Natural killer cell (primary cell): Measurements from ENCODE around the gene GNAI3. TPM values are rescaled to one million over a fixed set of nuclear protein-coding genes. Genes with fewer than 3 reads are reported as not detected.

ENCODE experiments used
- ATAC-seq, 3 donors: fragments of 150-1000 bp in 2 of 3; fragments of 200-7000 bp in 1 of 3; cut with Tn5 transposase; 1 replicate in 1 of 3; 2 replicates in 2 of 3; pipeline ENCODE4 v1.10.0; 2021; ENCODE audit warnings: mild to moderate bottlenecking in 2 of 3, moderate library complexity in 2 of 3
- DNase-seq, 2 donors: peaks; one replicate each; pipeline versions ENCODE4 v3.0.0 to v3.0.0-alpha.2; 2013 to 2021; ENCODE audit warnings: mixed read lengths in 1 of 2
- H3K27ac ChIP-seq: one replicate; pipeline ENCODE4 v1.5.1; 2013; ENCODE audit warnings: mild to moderate bottlenecking, low read length
- H3K27me3 ChIP-seq: one replicate; pipeline ENCODE4 v1.6.1; 2013; ENCODE audit warnings: low read length; ENCODE audit not compliant: control insufficient read depth, insufficient read depth
- H3K36me3 ChIP-seq: one replicate; pipeline ENCODE4 v1.6.1; 2013; ENCODE audit warnings: low read length; ENCODE audit not compliant: control insufficient read depth, insufficient read depth
- H3K4me1 ChIP-seq: one replicate; pipeline ENCODE4 v1.6.1; 2013; ENCODE audit warnings: low read length; ENCODE audit not compliant: control insufficient read depth, insufficient read depth
- H3K4me3 ChIP-seq: one replicate; pipeline ENCODE4 v1.5.1; 2013; ENCODE audit warnings: low read length
- H3K9me3 ChIP-seq: one replicate; pipeline ENCODE4 v1.6.1; 2013; ENCODE audit warnings: low read length; ENCODE audit not compliant: control insufficient read depth, insufficient read depth
- H3K27ac Mint-ChIP-seq, 2 donors: one replicate each; pipeline ENCODE4 v1.8.0; 2022; ENCODE audit warnings: mild to moderate bottlenecking in 2 of 2, mixed read lengths in 2 of 2, moderate library complexity in 1 of 2
- H3K27me3 Mint-ChIP-seq, 2 donors: one replicate each; pipeline ENCODE4 v1.8.0; 2022; ENCODE audit warnings: low read depth in 2 of 2, mixed read lengths in 2 of 2
- H3K36me3 Mint-ChIP-seq: one replicate; pipeline ENCODE4 v1.8.0; 2022; ENCODE audit warnings: mixed read lengths
- H3K4me1 Mint-ChIP-seq, 2 donors: one replicate each; pipeline ENCODE4 v1.8.0; 2022; ENCODE audit warnings: mixed read lengths in 2 of 2
- H3K4me3 Mint-ChIP-seq: one replicate; pipeline ENCODE4 v1.8.0; 2022; ENCODE audit warnings: mild to moderate bottlenecking, moderate library complexity, mixed read lengths
- H3K9me3 Mint-ChIP-seq, 2 donors: one replicate each; pipeline ENCODE4 v1.8.0; 2022; ENCODE audit warnings: mixed read lengths in 2 of 2
- WGBS: methylation state at CpG from one replicate; pipeline ENCODE4 v1.1.7; 2013; ENCODE audit warnings: missing lambda C conversion rate; ENCODE audit not compliant: insufficient coverage; 5-methylcytosine and 5-hydroxymethylcytosine counted together
- intact Hi-C: fragments of 100-400 bp; cut with micrococcal nuclease; formaldehyde crosslinking; loops from one replicate; pipeline ENCODE4 v1.14.2; 2022
- total RNA-seq, 4 donors: library from RNA; stranded (reverse); fragments of 120-200 nt in 1 of 4; gene quantifications; one replicate each; pipeline versions ENCODE4 v1.2.3 to v1.2.4, GENCODE V29; 2013 to 2022
- TF ChIP-seq, protein P1 (sequence below): fragments of 200-600 bp; IDR thresholded peaks from one replicate; pipeline ENCODE4 v1.8.0; 2022; ENCODE audit warnings: antibody characterized with exemption

GNAI3 gene
- total RNA-seq, 3 donors from 2014 or later (not counting 1 experiment from before 2014, with no cell fraction given) = 6.1 to 7.6 (median 6.9) TPM

DNA sequence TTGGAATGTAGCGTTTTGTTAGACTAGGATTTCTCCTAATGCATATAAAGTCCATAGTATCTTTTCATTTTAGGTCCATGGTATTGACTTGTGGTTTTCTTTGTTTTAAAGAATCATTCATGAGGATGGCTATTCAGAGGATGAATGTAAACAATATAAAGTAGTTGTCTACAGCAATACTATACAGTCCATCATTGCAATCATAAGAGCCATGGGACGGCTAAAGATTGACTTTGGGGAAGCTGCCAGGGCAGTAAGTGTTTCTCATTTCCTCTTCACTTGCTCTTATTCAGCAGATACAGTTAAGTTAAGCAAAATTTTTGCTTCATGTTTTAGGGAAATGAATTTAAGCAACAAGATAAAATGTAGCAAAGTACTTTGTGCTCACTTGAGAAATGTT lies 25.4 kb downstream of the GNAI3 start:
- peak in 1 of 3 donors; percentile 46 for ATAC-seq
- Mint-ChIP-seq H3K27me3 (no peaks in the 10 kb centered on the region), H3K27ac (peak overlapping the region; percentile 14 to 27), H3K4me3 (no peak overlapping the region), H3K9me3 (no peaks in the 10 kb centered on the region), H3K36me3 (peaks cover 1% of the 10 kb centered on the region), H3K4me1 (peaks cover 12 to 20% of the 10 kb centered on the region in 2 donors)
- Histone ChIP-seq H3K4me1 (no peaks in the 10 kb centered on the region), H3K36me3 (peaks cover 18% of the 10 kb centered on the region), H3K27me3 (no peaks in the 10 kb centered on the region), H3K27ac (no peak overlapping the region), H3K4me3 (no peak overlapping the region), H3K9me3 (no peaks in the 10 kb centered on the region)
- TF ChIP-seq, protein P1, sequence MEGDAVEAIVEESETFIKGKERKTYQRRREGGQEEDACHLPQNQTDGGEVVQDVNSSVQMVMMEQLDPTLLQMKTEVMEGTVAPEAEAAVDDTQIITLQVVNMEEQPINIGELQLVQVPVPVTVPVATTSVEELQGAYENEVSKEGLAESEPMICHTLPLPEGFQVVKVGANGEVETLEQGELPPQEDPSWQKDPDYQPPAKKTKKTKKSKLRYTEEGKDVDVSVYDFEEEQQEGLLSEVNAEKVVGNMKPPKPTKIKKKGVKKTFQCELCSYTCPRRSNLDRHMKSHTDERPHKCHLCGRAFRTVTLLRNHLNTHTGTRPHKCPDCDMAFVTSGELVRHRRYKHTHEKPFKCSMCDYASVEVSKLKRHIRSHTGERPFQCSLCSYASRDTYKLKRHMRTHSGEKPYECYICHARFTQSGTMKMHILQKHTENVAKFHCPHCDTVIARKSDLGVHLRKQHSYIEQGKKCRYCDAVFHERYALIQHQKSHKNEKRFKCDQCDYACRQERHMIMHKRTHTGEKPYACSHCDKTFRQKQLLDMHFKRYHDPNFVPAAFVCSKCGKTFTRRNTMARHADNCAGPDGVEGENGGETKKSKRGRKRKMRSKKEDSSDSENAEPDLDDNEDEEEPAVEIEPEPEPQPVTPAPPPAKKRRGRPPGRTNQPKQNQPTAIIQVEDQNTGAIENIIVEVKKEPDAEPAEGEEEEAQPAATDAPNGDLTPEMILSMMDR = no peak
- 18% methylated on average over 1 of the region's 2 CpGs for WGBS
- intact Hi-C loops = no loop called here
- DNase-seq = no peak

DNA sequence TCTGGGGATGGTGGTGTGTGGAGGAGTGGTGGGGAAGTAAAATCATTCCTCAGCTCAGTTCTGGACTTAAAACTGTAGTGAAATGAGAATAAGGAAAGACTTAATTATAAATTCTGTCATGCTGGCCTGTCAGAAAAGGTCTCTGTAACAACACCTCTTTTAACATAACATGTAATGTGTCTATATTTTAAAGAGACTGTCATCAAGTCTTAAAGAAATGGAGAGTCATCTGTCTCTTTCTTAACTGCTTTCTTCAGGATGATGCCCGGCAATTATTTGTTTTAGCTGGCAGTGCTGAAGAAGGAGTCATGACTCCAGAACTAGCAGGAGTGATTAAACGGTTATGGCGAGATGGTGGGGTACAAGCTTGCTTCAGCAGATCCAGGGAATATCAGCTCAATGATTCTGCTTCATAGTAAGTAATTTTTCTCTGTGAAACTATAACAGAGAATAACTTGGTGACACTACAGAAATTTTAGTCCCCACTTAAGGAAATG lies 30.6 kb downstream of the GNAI3 start:
- peak overlapping the region; percentile 54 to 60 for H3K27ac Mint-ChIP-seq
- no peak for DNase-seq
- TF ChIP-seq, protein P1 = no peak
- H3K9me3 Mint-ChIP-seq = no peaks in the 10 kb centered on the region
- Histone ChIP-seq H3K9me3 (no peaks in the 10 kb centered on the region), H3K4me3 (no peak overlapping the region), H3K4me1 (no peaks in the 10 kb centered on the region), H3K27me3 (no peaks in the 10 kb centered on the region), H3K36me3 (peaks cover 53% of the 10 kb centered on the region), H3K27ac (no peak overlapping the region)
- H3K4me1 Mint-ChIP-seq = peaks cover 6 to 12% of the 10 kb centered on the region in 2 donors
- ATAC-seq = no peak
- intact Hi-C loops = no loop called here
- no peaks in the 10 kb centered on the region for H3K27me3 Mint-ChIP-seq
- no peak overlapping the region for H3K4me3 Mint-ChIP-seq
- WGBS = 97% methylated on average over 3 of the region's 3 CpGs
- H3K36me3 Mint-ChIP-seq = peaks cover 10% of the 10 kb centered on the region

DNA sequence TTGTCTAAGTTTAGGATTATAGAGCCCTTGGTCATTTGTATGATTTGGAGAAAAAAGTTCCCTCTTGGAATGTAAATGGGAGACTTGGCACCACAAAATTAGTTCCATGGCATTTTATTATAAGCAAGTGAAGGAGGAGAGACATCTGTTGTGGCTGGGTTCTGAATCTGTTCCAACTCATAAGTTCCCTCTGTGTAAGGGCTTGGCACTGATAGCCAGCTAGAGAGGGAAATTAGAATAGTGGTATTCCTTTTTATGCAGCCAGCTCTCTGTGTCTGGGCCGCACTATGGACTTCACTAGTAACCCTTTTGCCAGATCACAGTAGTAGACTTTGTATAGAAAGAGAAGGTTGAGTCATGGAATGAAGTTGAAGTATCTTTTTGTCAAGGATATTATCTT lies 31.1 kb downstream of the GNAI3 start:
- TF ChIP-seq, protein P1 = no peak

DNA sequence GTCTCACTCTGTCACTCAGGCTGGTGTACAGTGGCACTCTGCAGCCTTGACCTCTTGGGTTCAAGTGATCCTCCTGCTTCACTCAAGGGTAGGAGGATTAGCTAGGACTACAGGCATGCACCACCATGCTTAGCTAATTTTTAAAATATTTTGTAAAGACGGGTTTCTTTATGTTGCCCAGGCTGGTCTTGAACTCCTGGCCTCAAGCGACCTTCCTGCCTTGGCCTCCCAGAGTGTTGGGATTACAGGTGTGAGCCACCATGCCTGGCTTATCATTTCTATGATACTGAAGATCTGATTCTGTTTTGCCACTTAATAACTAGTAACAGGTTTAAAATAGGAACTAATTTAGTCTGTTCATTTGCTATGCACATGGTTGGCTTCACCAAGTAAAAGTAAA lies 33.6 kb downstream of the GNAI3 start:
- no peaks in the 10 kb centered on the region for H3K9me3 ChIP-seq
- Mint-ChIP-seq H3K4me1 (peaks cover 6 to 12% of the 10 kb centered on the region in 2 donors), H3K36me3 (peaks cover 15% of the 10 kb centered on the region), H3K27ac (no peak overlapping the region), H3K27me3 (no peaks in the 10 kb centered on the region), H3K4me3 (no peak overlapping the region), H3K9me3 (no peaks in the 10 kb centered on the region)
- DNase-seq (no peak), ATAC-seq (no peak)
- no peaks in the 10 kb centered on the region for H3K27me3 ChIP-seq
- H3K36me3 ChIP-seq = peaks cover 73% of the 10 kb centered on the region
- TF ChIP-seq, protein P1 = no peak
- no peaks in the 10 kb centered on the region for H3K4me1 ChIP-seq
- H3K4me3 ChIP-seq = no peak overlapping the region
- WGBS = 100% methylated on average over 2 of the region's 2 CpGs
- intact Hi-C loops = no loop called here
- no peak overlapping the region for H3K27ac ChIP-seq

More for the DNA sequence above, 31.1 kb downstream of the GNAI3 start:
- Mint-ChIP-seq H3K36me3 (peaks cover 10% of the 10 kb centered on the region), H3K27ac (peak overlapping the region; percentile 54 to 60), H3K4me3 (no peak overlapping the region), H3K27me3 (no peaks in the 10 kb centered on the region), H3K9me3 (no peaks in the 10 kb centered on the region), H3K4me1 (peaks cover 6 to 12% of the 10 kb centered on the region in 2 donors)
- H3K27ac ChIP-seq = no peak overlapping the region
- H3K27me3 ChIP-seq = no peaks in the 10 kb centered on the region
- no peaks in the 10 kb centered on the region for H3K9me3 ChIP-seq
- no peak overlapping the region for H3K4me3 ChIP-seq
- no peak for ATAC-seq
- H3K4me1 ChIP-seq = no peaks in the 10 kb centered on the region
- DNase-seq = no peak
- intact Hi-C loops = no loop called here
- WGBS = 83% methylated on average over 1 of the region's 1 CpG
- H3K36me3 ChIP-seq = peaks cover 55% of the 10 kb centered on the region
